Activated naive CD4-positive, alpha-beta T cell treated with anti-CD3 and anti-CD28 coated beads, Interleukin-2, amount 10 ng/mL, durations not matched to agents 7 days and 5 days (primary cell): ENCODE data around the gene ELOVL2.
A peak's percentile ranks its signal among the peaks of the same experiment; 100 is the strongest.
"Not testable (repeated sequence)": the region's sequence is repeated elsewhere in the genome, so short reads cannot be mapped to it uniquely, and the experiment has no call there.

Experiments used
- CTCF ChIA-PET: fragments of 350-600 bp; sonication (Branson Sonifier 250); formaldehyde crosslinking; loops from one replicate; lab custom pipeline; 2021; ENCODE audit warnings: antibody characterized with exemption; lab: Charles Lee
- DNase-seq: peaks from one replicate; pipeline ENCODE4 v3.0.0-alpha.2; 2020
- H3K27ac Mint-ChIP-seq: one replicate; pipeline ENCODE4 v1.8.0; 2021; ENCODE audit warnings: mild to moderate bottlenecking, moderate library complexity, mixed read lengths
- H3K27me3 Mint-ChIP-seq: one replicate; pipeline ENCODE4 v1.8.0; 2021; ENCODE audit warnings: mild to moderate bottlenecking, mixed read lengths
- H3K36me3 Mint-ChIP-seq: one replicate; pipeline ENCODE4 v1.8.0; 2021; ENCODE audit warnings: mixed read lengths
- H3K4me1 Mint-ChIP-seq: one replicate; pipeline ENCODE4 v1.8.0; 2021; ENCODE audit warnings: mixed read lengths
- H3K4me3 Mint-ChIP-seq: one replicate; pipeline ENCODE4 v1.8.0; 2021; ENCODE audit warnings: mild to moderate bottlenecking, moderate library complexity, mixed read lengths
- H3K9me3 Mint-ChIP-seq: one replicate; pipeline ENCODE4 v1.8.0; 2021; ENCODE audit warnings: mixed read lengths

ELOVL2 gene, protein sequence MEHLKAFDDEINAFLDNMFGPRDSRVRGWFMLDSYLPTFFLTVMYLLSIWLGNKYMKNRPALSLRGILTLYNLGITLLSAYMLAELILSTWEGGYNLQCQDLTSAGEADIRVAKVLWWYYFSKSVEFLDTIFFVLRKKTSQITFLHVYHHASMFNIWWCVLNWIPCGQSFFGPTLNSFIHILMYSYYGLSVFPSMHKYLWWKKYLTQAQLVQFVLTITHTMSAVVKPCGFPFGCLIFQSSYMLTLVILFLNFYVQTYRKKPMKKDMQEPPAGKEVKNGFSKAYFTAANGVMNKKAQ

DNA sequence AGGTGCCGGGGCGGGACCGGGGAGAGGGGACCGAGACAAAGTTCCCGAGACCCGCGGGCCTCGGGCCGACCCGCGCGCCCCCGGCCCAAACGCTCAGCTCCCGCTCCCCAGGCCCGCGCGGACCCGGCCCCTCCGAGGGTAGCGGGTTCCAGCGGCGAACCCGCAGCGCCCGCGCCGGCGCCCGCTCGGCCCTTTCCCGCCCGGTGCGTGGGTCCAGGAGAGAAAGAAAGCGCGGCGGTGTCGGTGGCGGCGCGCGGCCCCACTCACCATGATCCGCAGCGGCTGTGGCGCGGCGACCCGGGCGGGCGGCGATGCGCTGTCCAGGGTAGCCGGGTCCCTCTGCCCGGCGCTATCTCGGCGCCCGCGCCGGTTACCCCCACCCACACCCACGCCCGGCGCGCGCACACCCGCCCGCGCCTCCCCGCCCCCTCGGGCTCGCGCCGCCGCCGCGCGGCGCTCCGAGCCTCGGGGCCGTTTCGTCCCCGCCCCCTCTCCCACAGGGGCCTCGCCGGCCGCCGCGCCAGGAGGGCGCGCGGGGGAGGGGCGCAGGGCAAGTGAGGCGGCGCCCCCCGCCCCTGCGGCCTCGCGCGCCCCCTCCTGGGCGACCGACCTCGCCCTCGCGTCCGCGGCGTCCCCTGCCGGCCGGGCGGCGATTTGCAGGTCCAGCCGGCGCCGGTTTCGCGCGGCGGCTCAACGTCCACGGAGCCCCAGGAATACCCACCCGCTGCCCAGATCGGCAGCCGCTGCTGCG is at the start of gene ELOVL2:
TSS of gene ELOVL2 (minus strand) at position 345 of the 751 bp plus-strand sequence. CDS start at position 270, 75 bp downstream.
- Mint-ChIP-seq H3K27ac (no peak within 1 kb of the TSS), H3K27me3 (peaks cover 46% of the 10 kb centered on the region), H3K4me1 (peaks cover 15% of the 10 kb centered on the region), H3K4me3 (peak within 1 kb of the TSS; percentile 75), H3K36me3 (peaks cover 4% of the 10 kb centered on the region), H3K9me3 (no peaks in the 10 kb centered on the region)
- CTCF ChIA-PET = no interaction called here
- peak; percentile 41 for DNase-seq

DNA sequence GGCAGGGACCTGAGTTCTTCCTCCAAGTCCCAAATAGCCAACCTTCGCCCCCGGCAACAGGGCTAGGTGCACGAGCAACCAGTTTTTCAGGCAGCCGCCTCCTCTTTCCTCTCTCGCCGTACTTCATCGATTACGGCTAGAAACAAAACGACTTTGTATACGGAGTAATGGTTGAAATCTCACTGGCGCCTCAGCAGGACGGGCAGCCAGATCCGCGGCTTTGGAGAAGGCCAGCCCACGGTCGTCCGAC is 49.2 kb upstream of the ELOVL2 start:
- H3K27me3 Mint-ChIP-seq = no peaks in the 10 kb centered on the region
- DNase-seq = no peak
- H3K4me1 Mint-ChIP-seq = peaks cover 27% of the 10 kb centered on the region
- H3K27ac Mint-ChIP-seq = peak overlapping the region; percentile 95
- CTCF ChIA-PET = interaction anchor here (0.6 to 1.2 kb wide), 3 partner anchors 24 to 403 kb away, joined by 4 read pairs; no protein-coding TSS in a partner anchor
- no peaks in the 10 kb centered on the region for H3K9me3 Mint-ChIP-seq
- H3K36me3 Mint-ChIP-seq = peaks cover 7% of the 10 kb centered on the region
- peak overlapping the region; percentile 81 for H3K4me3 Mint-ChIP-seq

DNA sequence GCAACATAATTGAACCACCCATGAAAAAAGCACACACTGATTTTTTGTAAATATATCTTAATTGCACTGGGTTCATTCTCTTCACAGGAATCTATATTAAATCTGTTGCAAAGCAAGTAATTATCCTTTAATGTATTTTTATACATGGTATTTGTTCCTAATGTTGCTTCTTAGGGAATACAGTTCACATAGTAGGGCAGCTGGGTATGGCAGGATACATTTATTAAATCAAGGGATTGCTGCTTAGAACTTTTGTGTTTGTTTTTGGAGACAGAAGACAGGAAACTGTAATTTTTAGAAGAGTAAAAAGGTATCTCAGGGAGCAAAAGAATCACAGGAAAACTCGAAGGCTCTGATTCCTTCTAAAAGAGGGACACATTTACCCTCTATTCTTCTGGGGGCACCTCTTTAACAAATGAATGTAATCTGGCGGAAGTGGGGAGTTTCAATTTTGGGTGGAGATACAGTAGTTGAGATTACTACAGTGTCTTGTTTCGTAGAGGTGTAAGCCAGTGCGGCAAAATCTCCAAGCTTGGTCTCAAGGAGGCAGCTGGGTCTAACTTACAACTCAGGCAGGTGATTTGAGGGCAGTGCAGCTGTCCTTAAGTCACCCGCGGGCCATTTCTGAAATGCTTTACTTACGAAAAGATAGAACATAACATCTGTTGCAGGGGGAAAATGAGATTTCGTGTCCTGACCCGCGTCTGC is 48.7 kb upstream of the ELOVL2 start:
- CTCF ChIA-PET = interaction anchor here (0.6 to 1.2 kb wide), 3 partner anchors 24 to 404 kb away, joined by 4 read pairs; no protein-coding TSS in a partner anchor
- peak overlapping the region; percentile 81 for H3K4me3 Mint-ChIP-seq
- peak overlapping the region; percentile 95 for H3K27ac Mint-ChIP-seq
- no peak for DNase-seq
- peaks cover 7% of the 10 kb centered on the region for H3K36me3 Mint-ChIP-seq
- H3K27me3 Mint-ChIP-seq = no peaks in the 10 kb centered on the region
- H3K9me3 Mint-ChIP-seq = no peaks in the 10 kb centered on the region
- H3K4me1 Mint-ChIP-seq = peaks cover 27% of the 10 kb centered on the region

DNA sequence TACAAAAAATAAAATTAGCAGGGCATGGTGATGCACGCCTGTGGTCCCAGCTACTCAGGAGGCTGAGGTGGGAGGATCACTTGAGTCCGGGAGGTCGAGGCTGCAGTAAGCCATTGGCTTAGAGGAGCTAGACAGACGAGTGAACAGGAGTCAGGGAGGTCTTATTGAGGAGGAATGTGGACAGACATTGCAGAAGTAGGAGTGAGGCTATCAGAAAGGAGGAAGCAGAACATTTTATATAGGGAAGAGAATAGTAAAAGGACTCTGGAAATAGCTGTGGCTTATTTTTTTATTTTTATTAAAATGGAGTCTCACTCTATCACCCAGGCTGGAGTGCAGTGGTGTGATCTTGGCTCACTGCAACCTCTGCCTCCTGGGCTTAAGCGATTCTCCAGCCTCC is 47.0 kb upstream of the ELOVL2 start:
- not testable (repeated sequence) for H3K9me3 Mint-ChIP-seq, H3K4me3 Mint-ChIP-seq, H3K27ac Mint-ChIP-seq, H3K27me3 Mint-ChIP-seq, H3K36me3 Mint-ChIP-seq, DNase-seq
- CTCF ChIA-PET = interaction anchor here (1.2 kb wide), 1 partner anchor 406 kb away, joined by 3 read pairs; no protein-coding TSS in a partner anchor
- peaks cover 23% of the 10 kb centered on the region for H3K4me1 Mint-ChIP-seq

DNA sequence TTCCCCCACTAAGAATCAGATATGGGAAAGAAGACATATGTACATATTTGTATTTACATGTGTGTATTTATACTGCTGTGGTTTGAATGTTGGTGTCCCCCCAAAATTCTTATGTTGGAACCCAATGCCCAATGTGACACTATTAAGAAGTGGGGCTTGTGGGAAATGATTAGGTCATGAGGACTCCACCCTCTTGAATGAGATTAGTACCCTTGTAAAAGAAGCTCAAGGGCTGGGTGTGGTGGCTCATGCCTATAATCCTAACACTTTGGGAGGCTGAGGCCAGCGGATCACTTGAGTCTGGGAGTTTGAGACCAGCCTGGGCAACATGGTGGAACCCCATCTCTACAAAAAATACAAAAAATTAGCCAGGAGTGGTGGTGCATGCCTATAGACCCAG is 45.6 kb upstream of the ELOVL2 start:
- no peak overlapping the region for H3K27ac Mint-ChIP-seq
- CTCF ChIA-PET = no interaction called here

DNA sequence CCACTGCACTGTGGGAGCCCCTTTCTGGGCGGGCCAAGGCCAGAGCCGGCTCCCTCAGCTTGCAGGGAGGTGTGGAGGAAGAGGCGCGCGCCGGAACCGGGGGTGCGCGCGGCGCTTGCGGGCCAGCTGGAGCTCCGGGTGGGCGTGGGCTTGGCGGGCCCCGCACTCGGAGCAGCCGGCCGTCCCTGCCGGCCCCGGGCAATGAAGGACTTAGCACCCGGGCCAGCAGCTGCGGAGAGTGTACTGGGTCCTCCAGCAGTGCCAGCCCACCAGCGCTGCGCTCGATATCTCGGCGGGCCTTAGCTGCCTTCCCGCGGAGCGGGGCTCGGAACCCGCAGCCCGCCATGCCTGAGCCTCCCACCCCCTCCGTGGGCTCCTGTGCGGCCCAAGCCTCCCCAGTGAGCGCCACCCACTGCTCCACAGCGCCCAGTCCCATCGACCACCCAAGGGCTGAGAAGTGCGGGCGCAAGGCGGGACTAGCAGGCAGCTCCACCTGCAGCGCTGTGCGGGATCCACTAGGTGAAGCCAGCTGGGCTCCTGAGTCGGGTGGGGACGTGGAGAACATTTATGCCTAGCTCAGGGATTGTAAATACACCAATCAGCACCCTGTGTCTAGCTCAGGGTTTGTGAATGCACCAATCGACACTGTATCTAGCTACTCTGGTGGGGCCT is 43.2 kb upstream of the ELOVL2 start:
- DNase-seq, H3K9me3 Mint-ChIP-seq, H3K36me3 Mint-ChIP-seq, H3K4me1 Mint-ChIP-seq, H3K27ac Mint-ChIP-seq, H3K4me3 Mint-ChIP-seq: not testable (repeated sequence)
- H3K27me3 Mint-ChIP-seq = peaks cover 15% of the 10 kb centered on the region
- CTCF ChIA-PET = interaction anchor here (0.7 kb wide), 1 partner anchor 21 kb away, joined by 3 read pairs; no protein-coding TSS in a partner anchor

More for the DNA sequence above, 45.6 kb upstream of the ELOVL2 start:
- Mint-ChIP-seq H3K9me3 (no peaks in the 10 kb centered on the region), H3K27me3 (peaks cover under 1% of the 10 kb centered on the region), H3K4me1 (peaks cover 10% of the 10 kb centered on the region), H3K4me3 (no peak overlapping the region), H3K36me3 (peaks cover 2% of the 10 kb centered on the region)
- no peak for DNase-seq

DNA sequence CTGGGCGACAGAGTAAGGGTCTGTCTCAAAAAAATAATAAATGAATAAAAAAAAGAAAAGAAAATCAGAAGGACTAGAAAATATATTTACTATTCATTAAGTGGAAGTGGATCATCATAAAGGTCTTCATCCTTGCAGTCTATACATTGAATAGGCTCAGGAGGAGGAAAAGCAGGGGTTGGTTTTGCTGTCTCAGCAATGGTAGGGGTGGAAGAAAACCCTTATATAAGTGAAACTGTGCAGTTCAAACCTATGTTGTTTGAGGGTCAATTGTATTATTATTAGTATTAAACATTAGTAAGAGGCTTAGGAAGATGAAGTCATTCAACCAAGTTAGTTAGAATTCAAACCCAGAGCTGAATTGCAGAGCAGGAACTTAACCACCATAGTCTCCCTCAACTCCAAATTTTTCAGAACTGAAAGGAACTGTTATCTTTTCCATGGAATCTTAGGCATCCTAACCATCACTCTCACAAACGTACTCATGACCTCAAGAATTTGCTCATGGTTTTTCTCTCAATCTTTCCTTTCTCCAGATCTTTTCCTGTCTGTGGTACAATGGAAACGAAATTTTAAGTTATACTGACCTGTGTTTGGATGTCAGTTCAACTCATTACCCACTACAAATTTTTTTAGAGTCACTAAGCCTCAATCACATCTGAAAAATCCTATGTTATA is 41.8 kb upstream of the ELOVL2 start:
- CTCF ChIA-PET = no interaction called here
- Mint-ChIP-seq H3K4me3 (no peak overlapping the region), H3K9me3 (no peaks in the 10 kb centered on the region), H3K4me1 (no peaks in the 10 kb centered on the region), H3K36me3 (no peaks in the 10 kb centered on the region), H3K27me3 (peaks cover 15% of the 10 kb centered on the region), H3K27ac (no peak overlapping the region)
- no peak for DNase-seq

DNA sequence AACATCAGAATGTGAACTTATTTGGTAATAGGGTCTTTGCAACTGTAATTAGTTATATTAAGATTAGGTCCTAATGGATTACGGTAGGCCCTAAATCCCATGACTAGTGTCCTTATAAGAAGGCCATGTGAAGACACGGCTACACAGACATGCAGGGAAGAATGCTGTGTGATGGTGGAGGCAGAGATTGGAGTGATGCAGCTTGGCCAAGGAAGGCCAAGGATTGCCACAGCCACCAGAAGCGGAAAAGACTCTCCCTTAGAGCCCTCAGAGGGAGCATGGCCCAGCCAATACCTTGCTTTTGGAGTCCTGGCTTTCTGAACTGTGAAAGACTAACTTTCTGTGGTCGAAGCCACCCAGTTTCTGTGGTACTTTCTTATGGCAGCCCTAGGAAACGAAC is 39.9 kb upstream of the ELOVL2 start:
- CTCF ChIA-PET = interaction anchor here (0.6 kb wide), 1 partner anchor 54 kb away, joined by 3 read pairs; no protein-coding TSS in a partner anchor
- no peaks in the 10 kb centered on the region for H3K9me3 Mint-ChIP-seq
- H3K27ac Mint-ChIP-seq = no peak overlapping the region
- no peak overlapping the region for H3K4me3 Mint-ChIP-seq
- no peaks in the 10 kb centered on the region for H3K4me1 Mint-ChIP-seq
- H3K27me3 Mint-ChIP-seq = peaks cover 15% of the 10 kb centered on the region
- no peaks in the 10 kb centered on the region for H3K36me3 Mint-ChIP-seq
- no peak for DNase-seq

DNA sequence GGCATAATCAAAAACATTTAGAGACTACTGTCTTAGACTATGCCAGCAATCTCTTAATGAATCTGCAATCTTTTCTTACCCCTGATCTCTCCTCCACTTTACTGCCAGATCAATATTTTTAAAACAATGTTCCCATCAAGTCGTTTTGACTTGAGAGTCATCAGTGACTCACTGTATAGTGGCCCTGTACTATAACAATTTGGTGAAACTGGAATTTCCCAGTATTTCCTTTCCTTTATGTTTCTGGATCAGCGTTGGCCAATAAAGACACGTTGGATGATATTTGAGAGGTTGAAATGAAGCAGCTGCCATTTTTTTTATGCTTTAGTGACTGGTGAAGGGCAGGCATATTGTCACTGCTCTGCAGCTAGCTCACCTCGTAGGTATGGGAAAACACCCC is 39.4 kb upstream of the ELOVL2 start:
- no peak overlapping the region for H3K27ac Mint-ChIP-seq
- no peaks in the 10 kb centered on the region for H3K36me3 Mint-ChIP-seq
- H3K4me1 Mint-ChIP-seq = no peaks in the 10 kb centered on the region
- no peaks in the 10 kb centered on the region for H3K9me3 Mint-ChIP-seq
- H3K27me3 Mint-ChIP-seq = peaks cover 15% of the 10 kb centered on the region
- no peak overlapping the region for H3K4me3 Mint-ChIP-seq
- CTCF ChIA-PET = interaction anchor here (0.6 kb wide), 1 partner anchor 54 kb away, joined by 3 read pairs; no protein-coding TSS in a partner anchor
- no peak for DNase-seq

DNA sequence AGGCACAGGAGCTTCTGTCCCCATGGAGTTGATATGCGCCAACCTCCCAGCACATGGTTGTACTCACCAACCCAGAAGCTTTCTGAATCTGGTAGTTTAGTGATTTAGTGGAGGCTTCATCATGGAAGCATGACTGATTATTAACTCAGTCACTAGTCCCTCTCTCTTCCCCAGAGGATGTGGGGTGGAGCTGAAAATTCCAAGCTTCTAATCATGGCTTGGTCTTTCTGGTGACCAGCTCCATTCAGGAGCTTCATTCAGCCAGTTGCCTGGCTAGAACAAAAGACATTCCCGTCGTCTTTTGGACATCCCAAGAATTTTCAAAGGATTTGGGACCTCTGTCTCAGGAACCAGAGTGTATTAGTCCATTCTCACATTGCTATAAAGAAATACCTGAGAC is 36.2 kb upstream of the ELOVL2 start:
- H3K9me3 Mint-ChIP-seq = no peaks in the 10 kb centered on the region
- CTCF ChIA-PET = no interaction called here
- H3K27me3 Mint-ChIP-seq = peaks cover 15% of the 10 kb centered on the region

DNA sequence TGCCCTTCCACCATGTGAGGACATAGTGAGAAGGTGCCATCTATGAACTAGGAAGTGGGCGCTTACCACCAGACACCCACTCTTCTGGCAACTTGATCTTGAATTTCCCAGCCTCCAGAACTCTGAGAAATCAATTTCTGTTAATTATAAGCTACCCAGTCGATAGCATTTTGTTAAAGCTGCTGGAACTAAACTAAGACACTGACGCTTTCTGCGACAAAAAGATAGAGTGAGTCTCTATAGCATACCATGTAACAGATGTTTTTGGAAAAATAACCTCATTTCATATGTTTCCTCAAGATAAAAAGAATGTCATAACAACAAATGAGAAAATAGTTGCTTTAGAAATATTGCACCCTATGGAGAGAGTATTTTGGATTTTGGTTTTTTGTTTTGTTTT is 34.2 kb upstream of the ELOVL2 start:
- no peak for DNase-seq
- H3K27ac Mint-ChIP-seq = no peak overlapping the region
- H3K36me3 Mint-ChIP-seq = no peaks in the 10 kb centered on the region
- CTCF ChIA-PET = no interaction called here
- peaks cover 7% of the 10 kb centered on the region for H3K27me3 Mint-ChIP-seq
- no peaks in the 10 kb centered on the region for H3K4me1 Mint-ChIP-seq
- H3K4me3 Mint-ChIP-seq = no peak overlapping the region
- no peaks in the 10 kb centered on the region for H3K9me3 Mint-ChIP-seq

More for the DNA sequence above, 36.2 kb upstream of the ELOVL2 start:
- no peaks in the 10 kb centered on the region for H3K36me3 Mint-ChIP-seq
- H3K4me1 Mint-ChIP-seq = no peaks in the 10 kb centered on the region
- H3K27ac Mint-ChIP-seq = no peak overlapping the region
- H3K4me3 Mint-ChIP-seq = no peak overlapping the region
- no peak for DNase-seq

DNA sequence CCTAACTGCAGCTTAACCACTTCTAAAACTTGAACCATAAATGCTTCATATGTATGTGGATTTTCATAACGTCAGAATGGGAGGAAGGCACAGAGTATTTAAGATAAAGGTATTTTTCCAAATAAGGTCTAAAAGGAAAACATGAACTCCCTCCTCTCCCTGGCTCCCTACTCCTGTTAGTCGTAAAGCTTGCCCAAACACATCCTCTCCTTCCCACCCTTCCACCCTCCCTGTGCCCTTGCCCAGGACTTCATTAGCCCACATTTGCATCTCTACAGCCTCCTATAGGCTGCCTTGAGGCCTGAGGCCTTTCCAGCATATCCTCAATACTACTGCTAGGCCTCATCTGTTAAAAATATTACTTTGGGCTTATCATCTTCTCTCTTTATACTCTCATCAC is 32.4 kb upstream of the ELOVL2 start:
- Mint-ChIP-seq H3K27ac (no peak overlapping the region), H3K36me3 (no peaks in the 10 kb centered on the region), H3K4me3 (no peak overlapping the region), H3K27me3 (no peaks in the 10 kb centered on the region), H3K4me1 (no peaks in the 10 kb centered on the region), H3K9me3 (no peaks in the 10 kb centered on the region)
- CTCF ChIA-PET = interaction anchor here (1.2 kb wide), 1 partner anchor 420 kb away, joined by 4 read pairs; no protein-coding TSS in a partner anchor
- DNase-seq = no peak

DNA sequence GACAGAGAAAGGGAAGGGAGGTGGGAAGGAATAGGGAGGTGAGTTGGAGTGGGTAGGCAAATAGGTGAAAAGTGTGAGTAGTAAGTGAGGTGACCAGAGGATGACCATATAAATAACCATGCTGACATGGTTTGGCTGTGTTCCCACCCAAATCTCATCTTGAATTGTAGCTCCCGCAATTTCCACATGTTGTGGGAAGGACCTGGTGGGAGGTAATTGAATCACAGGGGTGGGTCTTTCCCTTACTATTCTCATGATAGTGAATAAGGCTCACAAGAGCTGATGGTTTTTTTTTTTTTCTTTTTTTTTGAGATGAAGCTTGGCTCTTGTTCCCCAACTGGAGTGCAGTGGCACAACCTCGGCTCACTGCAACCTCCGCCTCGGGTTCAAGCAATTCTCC is 28.0 kb upstream of the ELOVL2 start:
- H3K4me3 Mint-ChIP-seq = no peak overlapping the region
- no peak for DNase-seq
- no peaks in the 10 kb centered on the region for H3K27me3 Mint-ChIP-seq
- no peaks in the 10 kb centered on the region for H3K36me3 Mint-ChIP-seq
- no peak overlapping the region for H3K27ac Mint-ChIP-seq
- no peaks in the 10 kb centered on the region for H3K9me3 Mint-ChIP-seq
- CTCF ChIA-PET = interaction anchor here (4.5 kb wide), 1 partner anchor 117 kb away, joined by 32 read pairs; no protein-coding TSS in a partner anchor
- H3K4me1 Mint-ChIP-seq = no peaks in the 10 kb centered on the region
